Measurements from ENCODE around the gene IL23R.
A peak's percentile ranks its signal among the peaks of the same experiment; 100 is the strongest.

DNA sequence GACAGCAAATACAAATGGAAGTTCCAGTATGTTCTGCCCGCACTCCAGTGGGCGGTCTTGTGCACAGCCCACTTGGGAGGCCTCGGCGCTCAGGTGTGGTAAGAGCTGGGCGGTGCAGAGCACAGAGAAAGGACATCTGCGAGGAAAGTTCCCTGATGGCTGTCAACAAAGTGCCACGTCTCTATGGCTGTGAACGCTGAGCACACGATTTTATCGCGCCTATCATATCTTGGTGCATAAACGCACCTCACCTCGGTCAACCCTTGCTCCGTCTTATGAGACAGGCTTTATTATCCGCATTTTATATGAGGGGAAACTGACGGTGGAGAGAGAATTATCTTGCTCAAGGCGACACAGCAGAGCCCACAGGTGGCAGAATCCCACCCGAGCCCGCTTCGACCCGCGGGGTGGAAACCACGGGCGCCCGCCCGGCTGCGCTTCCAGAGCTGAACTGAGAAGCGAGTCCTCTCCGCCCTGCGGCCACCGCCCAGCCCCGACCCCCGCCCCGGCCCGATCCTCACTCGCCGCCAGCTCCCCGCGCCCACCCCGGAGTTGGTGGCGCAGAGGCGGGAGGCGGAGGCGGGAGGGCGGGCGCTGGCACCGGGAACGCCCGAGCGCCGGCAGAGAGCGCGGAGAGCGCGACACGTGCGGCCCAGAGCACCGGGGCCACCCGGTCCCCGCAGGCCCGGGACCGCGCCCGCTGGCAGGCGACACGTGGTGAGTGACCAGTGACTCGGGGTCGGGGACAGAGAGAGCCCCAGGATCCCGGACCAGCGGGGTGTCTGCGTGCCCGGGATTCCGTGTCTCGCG lies 141.2 kb downstream of the IL23R start, which contains the start of gene IL12RB2:
- TF ChIP-seq, protein P1, sequence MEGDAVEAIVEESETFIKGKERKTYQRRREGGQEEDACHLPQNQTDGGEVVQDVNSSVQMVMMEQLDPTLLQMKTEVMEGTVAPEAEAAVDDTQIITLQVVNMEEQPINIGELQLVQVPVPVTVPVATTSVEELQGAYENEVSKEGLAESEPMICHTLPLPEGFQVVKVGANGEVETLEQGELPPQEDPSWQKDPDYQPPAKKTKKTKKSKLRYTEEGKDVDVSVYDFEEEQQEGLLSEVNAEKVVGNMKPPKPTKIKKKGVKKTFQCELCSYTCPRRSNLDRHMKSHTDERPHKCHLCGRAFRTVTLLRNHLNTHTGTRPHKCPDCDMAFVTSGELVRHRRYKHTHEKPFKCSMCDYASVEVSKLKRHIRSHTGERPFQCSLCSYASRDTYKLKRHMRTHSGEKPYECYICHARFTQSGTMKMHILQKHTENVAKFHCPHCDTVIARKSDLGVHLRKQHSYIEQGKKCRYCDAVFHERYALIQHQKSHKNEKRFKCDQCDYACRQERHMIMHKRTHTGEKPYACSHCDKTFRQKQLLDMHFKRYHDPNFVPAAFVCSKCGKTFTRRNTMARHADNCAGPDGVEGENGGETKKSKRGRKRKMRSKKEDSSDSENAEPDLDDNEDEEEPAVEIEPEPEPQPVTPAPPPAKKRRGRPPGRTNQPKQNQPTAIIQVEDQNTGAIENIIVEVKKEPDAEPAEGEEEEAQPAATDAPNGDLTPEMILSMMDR (IDR thresholded peaks at IDR 0.05), result no peak
- TF ChIP-seq POLR2A (IDR thresholded peaks at IDR 0.05), result peak in 2 of 3 donors; percentile 57 to 61
